OCI-M1 (cell line): ENCODE results near the gene ATRX.
"Not testable (repeated sequence)": the region's sequence is repeated elsewhere in the genome, so short reads cannot be mapped to it uniquely, and the experiment has no call there.

ENCODE experiments used
- DNase-seq: peaks from one replicate; lab custom pipeline; 2025; lab: John Stamatoyannopoulos, UW

The ATRX gene

GRCh38 chrX:77622672-77623071, 163.3 kb downstream of the ATRX start:
- DNase-seq = no peak

- DNase-seq = no peak
Measured at GRCh38 chrX:77622233-77622632, 163.8 kb downstream of the ATRX start.

GRCh38 chrX:77621453-77621852, 164.6 kb downstream of the ATRX start:
- DNase-seq = not testable (repeated sequence)

- no peak for DNase-seq
Measured at GRCh38 chrX:77617206-77617605, 168.8 kb downstream of the ATRX start.

- no peak for DNase-seq
Measured at GRCh38 chrX:77603635-77604336, 182.2 kb downstream of the ATRX start.

- DNase-seq = no peak
Measured at GRCh38 chrX:77597511-77597910, 188.5 kb downstream of the ATRX start.

GRCh38 chrX:77597090-77597489, 188.9 kb downstream of the ATRX start:
- peak; percentile 1 for DNase-seq

GRCh38 chrX:77595848-77596247, 190.2 kb downstream of the ATRX start:
- no peak for DNase-seq

GRCh38 chrX:77572322-77572721, 213.7 kb downstream of the ATRX start:
- no peak for DNase-seq

- no peak for DNase-seq
Measured at GRCh38 chrX:77565278-77565677, 220.7 kb downstream of the ATRX start.

- DNase-seq = no peak
Measured at GRCh38 chrX:77564823-77565222, 221.2 kb downstream of the ATRX start.

- DNase-seq = no peak
Measured at GRCh38 chrX:77561372-77561771, 224.6 kb downstream of the ATRX start.

- DNase-seq = no peak
Measured at GRCh38 chrX:77556276-77556675, 229.7 kb downstream of the ATRX start.

GRCh38 chrX:77548751-77549150, 237.3 kb downstream of the ATRX start:
- DNase-seq = no peak

- not testable (repeated sequence) for DNase-seq
Measured at GRCh38 chrX:77539778-77540177, 246.2 kb downstream of the ATRX start.

- peak; percentile 2 for DNase-seq
Measured at GRCh38 chrX:77531261-77531660, 254.8 kb downstream of the ATRX start.

- peak; percentile 87 for DNase-seq
Measured at GRCh38 chrX:77528034-77528433, 258.0 kb downstream of the ATRX start.

GRCh38 chrX:77527233-77528001, 258.6 kb downstream of the ATRX start:
- peak; percentile 92 for DNase-seq

GRCh38 chrX:77519765-77520164, 266.3 kb downstream of the ATRX start:
- DNase-seq = no peak

GRCh38 chrX:77514177-77514576, 271.8 kb downstream of the ATRX start:
- DNase-seq = no peak

GRCh38 chrX:77510007-77510406, 276.0 kb downstream of the ATRX start:
- DNase-seq = no peak

- DNase-seq = no peak
Measured at GRCh38 chrX:77505227-77505626, 280.8 kb downstream of the ATRX start.

GRCh38 chrX:77502951-77503525, 283.0 kb downstream of the ATRX start:
- DNase-seq = peak; percentile 47
